GM23338 (cell line): ENCODE data around the gene C4orf54. TPM values are rescaled to one million over a fixed set of nuclear protein-coding genes. Genes with fewer than 3 reads are reported as not detected.

Experiments used
- ATAC-seq: fragments of 200-7000 bp; cut with Tn5 transposase; 3 replicates; pipeline ENCODE4 v1.9.1; 2020
- DNase-seq: peaks from one replicate; pipeline ENCODE4 v3.0.0-alpha.2; 2015; ENCODE audit warnings: low spot score
- H2AFZ ChIP-seq: fragments of 200-600 bp; sonication (generic); 2 replicates; pipeline ENCODE4 v1.8.0; 2016; ENCODE audit warnings: antibody characterized with exemption, mild to moderate bottlenecking, moderate library complexity
- H3F3A ChIP-seq: fragments of 200-600 bp; sonication (generic); replicated peaks from 2 replicates; pipeline ENCODE4 v1.8.0; 2017; ENCODE audit warnings: antibody characterized with exemption, mixed run types, low read depth
- H3K27ac ChIP-seq: fragments of 200-600 bp; sonication (generic); 2 replicates; pipeline ENCODE4 v1.6.1; 2016; ENCODE audit warnings: low read depth
- H3K27me3 ChIP-seq: fragments of 200-600 bp; sonication (generic); 2 replicates; pipeline ENCODE4 v1.8.0; 2016; ENCODE audit warnings: mild to moderate bottlenecking, mixed run types, moderate library complexity; ENCODE audit not compliant: insufficient read depth
- H3K36me3 ChIP-seq: fragments of 200-600 bp; sonication (generic); 2 replicates; pipeline ENCODE4 v1.8.0; 2016; ENCODE audit warnings: mild to moderate bottlenecking; ENCODE audit not compliant: insufficient read depth
- H3K4me1 ChIP-seq: fragments of 200-600 bp; sonication (generic); 2 replicates; pipeline ENCODE4 v1.8.0; 2016; ENCODE audit warnings: mild to moderate bottlenecking, moderate library complexity; ENCODE audit not compliant: insufficient read depth
- H3K4me2 ChIP-seq: fragments of 200-600 bp; sonication (generic); 2 replicates; pipeline ENCODE4 v1.7.1; 2017; ENCODE audit warnings: mixed run types
- H3K4me3 ChIP-seq: fragments of 200-600 bp; sonication (generic); 2 replicates; pipeline ENCODE4 v1.6.1; 2016; ENCODE audit warnings: mixed run types
- H3K79me2 ChIP-seq: fragments of 200-600 bp; sonication (generic); replicated peaks from 2 replicates; pipeline ENCODE4 v1.8.0; 2017; ENCODE audit warnings: mild to moderate bottlenecking; ENCODE audit not compliant: insufficient read depth
- H3K9me2 ChIP-seq: fragments of 200-600 bp; sonication (generic); 2 replicates; pipeline ENCODE4 v1.8.0; 2017; ENCODE audit not compliant: insufficient read depth
- H4K20me1 ChIP-seq: fragments of 200-600 bp; sonication (generic); replicated peaks from 2 replicates; pipeline ENCODE4 v1.8.0; 2017; ENCODE audit warnings: mild to moderate bottlenecking; ENCODE audit not compliant: insufficient read depth
- H3K27ac Mint-ChIP-seq: 2 replicates; pipeline ENCODE4 v1.8.0; 2020; ENCODE audit warnings: inconsistent platforms, mild to moderate bottlenecking, moderate library complexity, mixed read lengths
- H3K27me3 Mint-ChIP-seq: 3 replicates; pipeline ENCODE4 v1.8.0; 2022; ENCODE audit warnings: low read depth, mild to moderate bottlenecking, moderate library complexity, mixed read lengths, inconsistent platforms; ENCODE audit not compliant: insufficient read depth, poor library complexity
- H3K36me3 Mint-ChIP-seq: 3 replicates; pipeline ENCODE4 v1.8.0; 2021; ENCODE audit warnings: low read depth, mild to moderate bottlenecking, inconsistent platforms, moderate library complexity, mixed read lengths
- H3K4me1 Mint-ChIP-seq: 3 replicates; pipeline ENCODE4 v1.8.0; 2020; ENCODE audit warnings: mild to moderate bottlenecking, inconsistent platforms, mixed read lengths
- H3K4me3 Mint-ChIP-seq: 3 replicates; pipeline ENCODE4 v1.8.0; 2021; ENCODE audit warnings: moderate library complexity, mild to moderate bottlenecking, inconsistent platforms, mixed read lengths
- H3K9me3 Mint-ChIP-seq: 3 replicates; pipeline ENCODE4 v1.8.0; 2020; ENCODE audit warnings: moderate library complexity, mild to moderate bottlenecking, inconsistent platforms, mixed read lengths
- CREB1 ChIP-seq: fragments of 250-450 bp; sonication (Bioruptor Pico); IDR thresholded peaks from 2 replicates; pipeline ENCODE4 v1.5.0; 2020; ENCODE audit warnings: low read depth, mild to moderate bottlenecking, moderate library complexity
- CTCF ChIP-seq, 2 experiments: fragments of 200-600 bp in 1 of 2; sonication (generic) in 1 of 2; conservative IDR thresholded peaks; 2 replicates each; pipeline versions ENCODE4 v1.5.1 to v1.6.1; 2016 to 2017; ENCODE audit warnings: antibody characterized with exemption in 2 of 2, low read depth in 2 of 2, mild to moderate bottlenecking in 2 of 2, moderate library complexity in 1 of 2
- ETS1 ChIP-seq: IDR thresholded peaks from 2 replicates; pipeline ENCODE4 v1.6.1; 2016; ENCODE audit warnings: antibody characterized with exemption
- EZH2 ChIP-seq: fragments of 200-600 bp; sonication (generic); IDR thresholded peaks from one replicate; pipeline ENCODE4 v1.8.0; 2017; ENCODE audit warnings: antibody characterized with exemption, mild to moderate bottlenecking, low read depth; ENCODE audit not compliant: unreplicated experiment
- EZH2phosphoT487 ChIP-seq: fragments of 200-600 bp; sonication (generic); IDR thresholded peaks from one replicate; pipeline ENCODE4 v1.8.1; 2018; ENCODE audit warnings: antibody characterized with exemption; ENCODE audit not compliant: unreplicated experiment
- JUNB ChIP-seq: IDR thresholded peaks from one replicate; pipeline ENCODE4 v1.6.1; 2016; ENCODE audit warnings: antibody characterized with exemption; ENCODE audit not compliant: unreplicated experiment
- NANOG ChIP-seq: IDR thresholded peaks from 2 replicates; pipeline ENCODE4 v1.6.1; 2016; ENCODE audit warnings: antibody characterized with exemption, borderline replicate concordance
- POLR2AphosphoS5 ChIP-seq: IDR thresholded peaks from 2 replicates; pipeline ENCODE4 v1.6.1; 2016; ENCODE audit warnings: antibody characterized with exemption, low read depth
- STAT1 ChIP-seq: IDR thresholded peaks from one replicate; pipeline ENCODE4 v1.6.1; 2016; ENCODE audit warnings: antibody characterized with exemption; ENCODE audit not compliant: unreplicated experiment
- ZNF114 ChIP-seq: fragments of 250-450 bp; sonication (Bioruptor Pico); IDR thresholded peaks from 2 replicates; pipeline ENCODE4 v1.5.0; 2020; ENCODE audit warnings: mild to moderate bottlenecking, moderate library complexity
- ZNF331 ChIP-seq: fragments of 250-450 bp; sonication (Bioruptor Pico); IDR thresholded peaks from 2 replicates; pipeline ENCODE4 v1.5.0; 2020; ENCODE audit warnings: low read depth, mild to moderate bottlenecking, moderate library complexity
- polyA plus RNA-seq: library from polyadenylated mRNA; unstranded; fragments of >200 nt; fragmentation: Nextera tagmentation; extraction: Ambion mirVana; gene quantifications from 2 replicates; pipeline ENCODE4 v1.2.1, GENCODE V29; 2016
- total RNA-seq: library from RNA; depleted of rRNA; stranded (reverse); fragments of >200 nt; shearing (Covaris generic); gene quantifications from 2 replicates; pipeline ENCODE4 v1.2.3, GENCODE V29; 2014
- TF ChIP-seq, protein P1 (sequence below): IDR thresholded peaks from one replicate; pipeline ENCODE4 v1.6.1; 2018; ENCODE audit warnings: antibody characterized with exemption; ENCODE audit not compliant: unreplicated experiment
- TF ChIP-seq, protein P2 (sequence below): fragments of 250-450 bp; sonication (Bioruptor Pico); IDR thresholded peaks from 2 replicates; pipeline ENCODE4 v1.5.0; 2020; ENCODE audit warnings: mild to moderate bottlenecking, moderate library complexity

Gene C4orf54
- total and polyA plus RNA-seq, 2 experiments from 2014 or later = 0.03 TPM; not detected in 1

- Mint-ChIP-seq H3K27me3 (no peaks in the 10 kb centered on the region), H3K9me3 (peaks cover 30% of the 10 kb centered on the region), H3K4me1 (no peaks in the 10 kb centered on the region), H3K4me3 (no peak overlapping the region), H3K36me3 (peaks cover 15% of the 10 kb centered on the region; the same call in 2 of the 3 replicates), H3K27ac (no peak overlapping the region; the same call in 1 of the 2 replicates)
- Histone ChIP-seq H4K20me1 (no peaks in the 10 kb centered on the region), H3K4me2 (no peak overlapping the region), H3F3A (no peaks in the 10 kb centered on the region), H3K36me3 (no peaks in the 10 kb centered on the region), H2AFZ (no peak overlapping the region), H3K4me3 (no peak overlapping the region), H3K27ac (no peak overlapping the region), H3K79me2 (no peaks in the 10 kb centered on the region), H3K4me1 (no peaks in the 10 kb centered on the region), H3K27me3 (no peaks in the 10 kb centered on the region), H3K9me2 (no peaks in the 10 kb centered on the region; the same call in 1 of the 2 replicates)
- DNase-seq (no peak), ATAC-seq (no peak)
- TF ChIP-seq JUNB = no peak
- no peak for TF ChIP-seq POLR2AphosphoS5
- TF ChIP-seq EZH2phosphoT487 = no peak
- TF ChIP-seq, protein P1, sequence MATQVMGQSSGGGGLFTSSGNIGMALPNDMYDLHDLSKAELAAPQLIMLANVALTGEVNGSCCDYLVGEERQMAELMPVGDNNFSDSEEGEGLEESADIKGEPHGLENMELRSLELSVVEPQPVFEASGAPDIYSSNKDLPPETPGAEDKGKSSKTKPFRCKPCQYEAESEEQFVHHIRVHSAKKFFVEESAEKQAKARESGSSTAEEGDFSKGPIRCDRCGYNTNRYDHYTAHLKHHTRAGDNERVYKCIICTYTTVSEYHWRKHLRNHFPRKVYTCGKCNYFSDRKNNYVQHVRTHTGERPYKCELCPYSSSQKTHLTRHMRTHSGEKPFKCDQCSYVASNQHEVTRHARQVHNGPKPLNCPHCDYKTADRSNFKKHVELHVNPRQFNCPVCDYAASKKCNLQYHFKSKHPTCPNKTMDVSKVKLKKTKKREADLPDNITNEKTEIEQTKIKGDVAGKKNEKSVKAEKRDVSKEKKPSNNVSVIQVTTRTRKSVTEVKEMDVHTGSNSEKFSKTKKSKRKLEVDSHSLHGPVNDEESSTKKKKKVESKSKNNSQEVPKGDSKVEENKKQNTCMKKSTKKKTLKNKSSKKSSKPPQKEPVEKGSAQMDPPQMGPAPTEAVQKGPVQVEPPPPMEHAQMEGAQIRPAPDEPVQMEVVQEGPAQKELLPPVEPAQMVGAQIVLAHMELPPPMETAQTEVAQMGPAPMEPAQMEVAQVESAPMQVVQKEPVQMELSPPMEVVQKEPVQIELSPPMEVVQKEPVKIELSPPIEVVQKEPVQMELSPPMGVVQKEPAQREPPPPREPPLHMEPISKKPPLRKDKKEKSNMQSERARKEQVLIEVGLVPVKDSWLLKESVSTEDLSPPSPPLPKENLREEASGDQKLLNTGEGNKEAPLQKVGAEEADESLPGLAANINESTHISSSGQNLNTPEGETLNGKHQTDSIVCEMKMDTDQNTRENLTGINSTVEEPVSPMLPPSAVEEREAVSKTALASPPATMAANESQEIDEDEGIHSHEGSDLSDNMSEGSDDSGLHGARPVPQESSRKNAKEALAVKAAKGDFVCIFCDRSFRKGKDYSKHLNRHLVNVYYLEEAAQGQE = no peak
- no peak for TF ChIP-seq CREB1 (CRISPR knock-in tag)
- no peak for TF ChIP-seq STAT1
- no peak for TF ChIP-seq CTCF (conservative IDR thresholded peaks at IDR 0.05; ENCODE audit: low read depth in 2 of 2)
- TF ChIP-seq NANOG = no peak
- no peak for TF ChIP-seq EZH2
- TF ChIP-seq ETS1 = no peak
- TF ChIP-seq ZNF114 (CRISPR knock-in tag) = no peak
- TF ChIP-seq, protein P2, sequence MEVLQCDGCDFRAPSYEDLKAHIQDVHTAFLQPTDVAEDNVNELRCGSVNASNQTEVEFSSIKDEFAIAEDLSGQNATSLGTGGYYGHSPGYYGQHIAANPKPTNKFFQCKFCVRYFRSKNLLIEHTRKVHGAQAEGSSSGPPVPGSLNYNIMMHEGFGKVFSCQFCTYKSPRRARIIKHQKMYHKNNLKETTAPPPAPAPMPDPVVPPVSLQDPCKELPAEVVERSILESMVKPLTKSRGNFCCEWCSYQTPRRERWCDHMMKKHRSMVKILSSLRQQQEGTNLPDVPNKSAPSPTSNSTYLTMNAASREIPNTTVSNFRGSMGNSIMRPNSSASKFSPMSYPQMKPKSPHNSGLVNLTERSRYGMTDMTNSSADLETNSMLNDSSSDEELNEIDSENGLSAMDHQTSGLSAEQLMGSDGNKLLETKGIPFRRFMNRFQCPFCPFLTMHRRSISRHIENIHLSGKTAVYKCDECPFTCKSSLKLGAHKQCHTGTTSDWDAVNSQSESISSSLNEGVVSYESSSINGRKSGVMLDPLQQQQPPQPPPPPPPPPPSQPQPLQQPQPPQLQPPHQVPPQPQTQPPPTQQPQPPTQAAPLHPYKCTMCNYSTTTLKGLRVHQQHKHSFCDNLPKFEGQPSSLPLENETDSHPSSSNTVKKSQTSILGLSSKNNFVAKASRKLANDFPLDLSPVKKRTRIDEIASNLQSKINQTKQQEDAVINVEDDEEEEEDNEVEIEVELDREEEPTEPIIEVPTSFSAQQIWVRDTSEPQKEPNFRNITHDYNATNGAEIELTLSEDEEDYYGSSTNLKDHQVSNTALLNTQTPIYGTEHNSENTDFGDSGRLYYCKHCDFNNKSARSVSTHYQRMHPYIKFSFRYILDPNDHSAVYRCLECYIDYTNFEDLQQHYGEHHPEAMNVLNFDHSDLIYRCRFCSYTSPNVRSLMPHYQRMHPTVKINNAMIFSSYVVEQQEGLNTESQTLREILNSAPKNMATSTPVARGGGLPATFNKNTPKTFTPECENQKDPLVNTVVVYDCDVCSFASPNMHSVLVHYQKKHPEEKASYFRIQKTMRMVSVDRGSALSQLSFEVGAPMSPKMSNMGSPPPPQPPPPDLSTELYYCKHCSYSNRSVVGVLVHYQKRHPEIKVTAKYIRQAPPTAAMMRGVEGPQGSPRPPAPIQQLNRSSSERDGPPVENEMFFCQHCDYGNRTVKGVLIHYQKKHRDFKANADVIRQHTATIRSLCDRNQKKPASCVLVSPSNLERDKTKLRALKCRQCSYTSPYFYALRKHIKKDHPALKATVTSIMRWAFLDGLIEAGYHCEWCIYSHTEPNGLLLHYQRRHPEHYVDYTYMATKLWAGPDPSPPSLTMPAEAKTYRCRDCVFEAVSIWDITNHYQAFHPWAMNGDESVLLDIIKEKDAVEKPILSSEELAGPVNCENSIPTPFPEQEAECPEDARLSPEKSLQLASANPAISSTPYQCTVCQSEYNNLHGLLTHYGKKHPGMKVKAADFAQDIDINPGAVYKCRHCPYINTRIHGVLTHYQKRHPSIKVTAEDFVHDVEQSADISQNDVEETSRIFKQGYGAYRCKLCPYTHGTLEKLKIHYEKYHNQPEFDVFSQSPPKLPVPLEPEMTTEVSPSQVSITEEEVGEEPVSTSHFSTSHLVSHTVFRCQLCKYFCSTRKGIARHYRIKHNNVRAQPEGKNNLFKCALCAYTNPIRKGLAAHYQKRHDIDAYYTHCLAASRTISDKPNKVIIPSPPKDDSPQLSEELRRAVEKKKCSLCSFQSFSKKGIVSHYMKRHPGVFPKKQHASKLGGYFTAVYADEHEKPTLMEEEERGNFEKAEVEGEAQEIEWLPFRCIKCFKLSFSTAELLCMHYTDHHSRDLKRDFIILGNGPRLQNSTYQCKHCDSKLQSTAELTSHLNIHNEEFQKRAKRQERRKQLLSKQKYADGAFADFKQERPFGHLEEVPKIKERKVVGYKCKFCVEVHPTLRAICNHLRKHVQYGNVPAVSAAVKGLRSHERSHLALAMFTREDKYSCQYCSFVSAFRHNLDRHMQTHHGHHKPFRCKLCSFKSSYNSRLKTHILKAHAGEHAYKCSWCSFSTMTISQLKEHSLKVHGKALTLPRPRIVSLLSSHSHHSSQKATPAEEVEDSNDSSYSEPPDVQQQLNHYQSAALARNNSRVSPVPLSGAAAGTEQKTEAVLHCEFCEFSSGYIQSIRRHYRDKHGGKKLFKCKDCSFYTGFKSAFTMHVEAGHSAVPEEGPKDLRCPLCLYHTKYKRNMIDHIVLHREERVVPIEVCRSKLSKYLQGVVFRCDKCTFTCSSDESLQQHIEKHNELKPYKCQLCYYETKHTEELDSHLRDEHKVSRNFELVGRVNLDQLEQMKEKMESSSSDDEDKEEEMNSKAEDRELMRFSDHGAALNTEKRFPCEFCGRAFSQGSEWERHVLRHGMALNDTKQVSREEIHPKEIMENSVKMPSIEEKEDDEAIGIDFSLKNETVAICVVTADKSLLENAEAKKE (CRISPR knock-in tag) = no peak
- TF ChIP-seq ZNF331 (CRISPR knock-in tag) = no peak
Measured at GRCh38 chr4:99670409-99671073, 12.9 kb upstream of the C4orf54 start.
